ENCODE results near the gene CD38.
"Not testable (repeated sequence)": the region's sequence is repeated elsewhere in the genome, so short reads cannot be mapped to it uniquely, and the experiment has no call there.

The CD38 gene

GRCh38 chr4:15799701-15800100 lies 21.6 kb downstream of the CD38 start:
- H3K4me1 ChIP-seq (ENCODE audit: insufficient read depth, low read length), result no peaks in the 10 kb centered on the region
- no peaks in the 10 kb centered on the region for H3K36me3 ChIP-seq (ENCODE audit: insufficient read depth, low read length)
- H3K9me3 ChIP-seq (ENCODE audit: control insufficient read depth, insufficient read depth, low read length), result no peaks in the 10 kb centered on the region
- H3K9ac ChIP-seq (ENCODE audit: low read depth, low read length), result no peak overlapping the region

GRCh38 chr4:15802497-15802896 lies 24.4 kb downstream of the CD38 start:
- not testable (repeated sequence) for H3K36me3 ChIP-seq (ENCODE audit: insufficient read depth, low read length); H3K4me1 ChIP-seq (ENCODE audit: insufficient read depth, low read length); H3K9ac ChIP-seq (ENCODE audit: low read depth, low read length); H3K9me3 ChIP-seq (ENCODE audit: control insufficient read depth, insufficient read depth, low read length)

GRCh38 chr4:15805583-15806517 lies 27.7 kb downstream of the CD38 start:
- 0 out of 2 replicates have a peak, but pooled peaks cover 4% of the 10 kb centered on the region for H3K4me1 ChIP-seq (ENCODE audit: insufficient read depth, low read length)
- no peaks in the 10 kb centered on the region for H3K36me3 ChIP-seq (ENCODE audit: insufficient read depth, low read length)
- no peaks in the 10 kb centered on the region for H3K9me3 ChIP-seq (ENCODE audit: control insufficient read depth, insufficient read depth, low read length)
- no peak overlapping the region for H3K9ac ChIP-seq (ENCODE audit: low read depth, low read length)

GRCh38 chr4:15809058-15809457 lies 30.9 kb downstream of the CD38 start:
- no peaks in the 10 kb centered on the region for H3K9me3 ChIP-seq (ENCODE audit: control insufficient read depth, insufficient read depth, low read length)
- H3K4me1 ChIP-seq (ENCODE audit: insufficient read depth, low read length), result peaks cover 9% of the 10 kb centered on the region; the same call in 1 of the 2 replicates
- H3K36me3 ChIP-seq (ENCODE audit: insufficient read depth, low read length), result no peaks in the 10 kb centered on the region
- no peak overlapping the region for H3K9ac ChIP-seq (ENCODE audit: low read depth, low read length)

- H3K9ac ChIP-seq (ENCODE audit: low read depth, low read length), result no peak overlapping the region
- no peaks in the 10 kb centered on the region for H3K9me3 ChIP-seq (ENCODE audit: control insufficient read depth, insufficient read depth, low read length)
- H3K36me3 ChIP-seq (ENCODE audit: insufficient read depth, low read length), result no peaks in the 10 kb centered on the region
- peaks cover 9% of the 10 kb centered on the region; the same call in 1 of the 2 replicates for H3K4me1 ChIP-seq (ENCODE audit: insufficient read depth, low read length)
Observed at GRCh38 chr4:15809466-15809865, 31.3 kb downstream of the CD38 start.

GRCh38 chr4:15811703-15812337 lies 33.7 kb downstream of the CD38 start:
- no peak overlapping the region for H3K9ac ChIP-seq (ENCODE audit: low read depth, low read length)
- no peaks in the 10 kb centered on the region for H3K9me3 ChIP-seq (ENCODE audit: control insufficient read depth, insufficient read depth, low read length)
- peaks cover 5% of the 10 kb centered on the region; the same call in 1 of the 2 replicates for H3K4me1 ChIP-seq (ENCODE audit: insufficient read depth, low read length)
- no peaks in the 10 kb centered on the region for H3K36me3 ChIP-seq (ENCODE audit: insufficient read depth, low read length)

GRCh38 chr4:15832523-15833451 lies 54.7 kb downstream of the CD38 start:
- Histone ChIP-seq H3K36me3 (ENCODE audit: insufficient read depth, low read length) (no peaks in the 10 kb centered on the region), H3K9me3 (ENCODE audit: control insufficient read depth, insufficient read depth, low read length) (no peaks in the 10 kb centered on the region), H3K4me1 (ENCODE audit: insufficient read depth, low read length) (no peaks in the 10 kb centered on the region), H3K9ac (ENCODE audit: low read depth, low read length) (no peak overlapping the region)

GRCh38 chr4:15833801-15834200 lies 55.7 kb downstream of the CD38 start:
- no peaks in the 10 kb centered on the region for H3K9me3 ChIP-seq (ENCODE audit: control insufficient read depth, insufficient read depth, low read length)
- no peaks in the 10 kb centered on the region for H3K36me3 ChIP-seq (ENCODE audit: insufficient read depth, low read length)
- no peaks in the 10 kb centered on the region for H3K4me1 ChIP-seq (ENCODE audit: insufficient read depth, low read length)
- no peak overlapping the region for H3K9ac ChIP-seq (ENCODE audit: low read depth, low read length)

- peaks cover 3% of the 10 kb centered on the region; the same call in 1 of the 2 replicates for H3K4me1 ChIP-seq (ENCODE audit: insufficient read depth, low read length)
- H3K9ac ChIP-seq (ENCODE audit: low read depth, low read length), result no peak overlapping the region
- H3K36me3 ChIP-seq (ENCODE audit: insufficient read depth, low read length), result no peaks in the 10 kb centered on the region
- 0 out of 2 replicates have a peak, but pooled peaks cover 3% of the 10 kb centered on the region for H3K9me3 ChIP-seq (ENCODE audit: control insufficient read depth, insufficient read depth, low read length)
Observed at GRCh38 chr4:15836362-15836761, 58.2 kb downstream of the CD38 start.

- Histone ChIP-seq H3K9me3 (ENCODE audit: control insufficient read depth, insufficient read depth, low read length) (0 out of 2 replicates have a peak, but pooled peaks cover 3% of the 10 kb centered on the region), H3K9ac (ENCODE audit: low read depth, low read length) (no peak overlapping the region), H3K4me1 (ENCODE audit: insufficient read depth, low read length) (peaks cover 3% of the 10 kb centered on the region; the same call in 1 of the 2 replicates), H3K36me3 (ENCODE audit: insufficient read depth, low read length) (no peaks in the 10 kb centered on the region)
Observed at GRCh38 chr4:15837591-15837990, 59.5 kb downstream of the CD38 start.

- H3K36me3 ChIP-seq (ENCODE audit: insufficient read depth, low read length); H3K9ac ChIP-seq (ENCODE audit: low read depth, low read length); H3K9me3 ChIP-seq (ENCODE audit: control insufficient read depth, insufficient read depth, low read length); H3K4me1 ChIP-seq (ENCODE audit: insufficient read depth, low read length): not testable (repeated sequence)
Observed at GRCh38 chr4:15841194-15841730, 63.1 kb downstream of the CD38 start.

- Histone ChIP-seq H3K4me1 (ENCODE audit: insufficient read depth, low read length) (no peaks in the 10 kb centered on the region), H3K9me3 (ENCODE audit: control insufficient read depth, insufficient read depth, low read length) (no peaks in the 10 kb centered on the region), H3K9ac (ENCODE audit: low read depth, low read length) (no peak overlapping the region), H3K36me3 (ENCODE audit: insufficient read depth, low read length) (no peaks in the 10 kb centered on the region)
Observed at GRCh38 chr4:15847746-15848145, 69.6 kb downstream of the CD38 start.

GRCh38 chr4:15848191-15848842 lies 70.2 kb downstream of the CD38 start:
- H3K9me3 ChIP-seq (ENCODE audit: control insufficient read depth, insufficient read depth, low read length), result no peaks in the 10 kb centered on the region
- H3K4me1 ChIP-seq (ENCODE audit: insufficient read depth, low read length), result no peaks in the 10 kb centered on the region
- H3K9ac ChIP-seq (ENCODE audit: low read depth, low read length), result no peak overlapping the region
- H3K36me3 ChIP-seq (ENCODE audit: insufficient read depth, low read length), result no peaks in the 10 kb centered on the region

Data from ES-I3 (cell line).